ENCODE data around the gene BRPF1.

GRCh38 chr3:9750556-9751411 lies 19.2 kb downstream of the BRPF1 start:
- TF ChIP-seq CTCF (IDR thresholded peaks at IDR 0.05) (no peak), POLR2A (IDR thresholded peaks at IDR 0.05) (no peak), POLR2AphosphoS5 (IDR thresholded peaks at IDR 0.05) (no peak)

All from transverse colon (tissue), 4 donors.